GM12878 (cell line): ENCODE results near the gene BPIFB3. TPM values are rescaled to one million over a fixed set of nuclear protein-coding genes. Genes with fewer than 3 reads are reported as not detected.

Source experiments
- ATAC-seq: fragments of 200-7000 bp; cut with Tn5 transposase; 3 replicates; pipeline ENCODE4 v1.9.1; 2020; ENCODE audit warnings: mild to moderate bottlenecking, moderate library complexity
- BruUV-seq: library from RNA; stranded (reverse); fragments of 400-500 nt; replicated peaks from 2 replicates; lab custom pipeline; 2021; lab: Mats Ljungman, UMichigan
- CTCF ChIA-PET: fragments of 300-600 bp; sonication (Branson Sonifier 250); formaldehyde crosslinking; extraction: SDS; loops from one replicate; lab custom pipeline; 2021; ENCODE audit warnings: inconsistent platforms; lab: Yijun Ruan, JAX
- POLR2A ChIA-PET: fragments of 350-600 bp; formaldehyde crosslinking; extraction: SDS; loops from one replicate; lab custom pipeline; 2021; ENCODE audit warnings: inconsistent platforms; lab: Charles Lee
- RAD21 ChIA-PET: fragments of 300-600 bp; sonication (Branson Sonifier 250); formaldehyde crosslinking; loops from one replicate; lab custom pipeline; 2023; ENCODE audit warnings: antibody characterized with exemption; ENCODE audit not compliant: unreplicated experiment; lab: Charles Lee
- SMC1A ChIA-PET: fragments of 300-600 bp; sonication (Branson Sonifier 250); formaldehyde crosslinking; loops from one replicate; lab custom pipeline; 2023; ENCODE audit not compliant: unreplicated experiment, uncharacterized antibody; lab: Charles Lee
- DNase-seq: peaks from one replicate; pipeline ENCODE4 v3.0.0-alpha.2; 2011; ENCODE audit warnings: low read depth, low spot score
- FAIRE-seq: peaks from 3 replicates; lab custom pipeline; 2011; peaks lifted over from hg19 to GRCh38; lab: Jason Lieb, UNC
- H2AFZ ChIP-seq: 2 replicates; pipeline ENCODE4 v1.6.0; 2011; ENCODE audit warnings: low read depth, low read length, control low read depth; ENCODE audit not compliant: control insufficient read depth
- H3K27ac ChIP-seq: 2 replicates; pipeline ENCODE4 v1.5.1; 2011; ENCODE audit warnings: control low read depth; ENCODE audit not compliant: control insufficient read depth, insufficient read depth
- H3K27me3 ChIP-seq, 2 experiments: replicated peaks in 1 of 2; 2 replicates each; pipeline versions ENCODE4 v1.6.0 to v1.6.1; 2011; ENCODE audit warnings: low read length in 1 of 2; ENCODE audit not compliant: control insufficient read depth in 2 of 2, insufficient read depth in 2 of 2
- H3K36me3 ChIP-seq, 2 experiments: 2 replicates each; pipeline ENCODE4 v1.5.1; 2011; ENCODE audit warnings: low read length in 1 of 2; ENCODE audit not compliant: control insufficient read depth in 2 of 2, insufficient read depth in 2 of 2
- H3K4me1 ChIP-seq: 2 replicates; pipeline ENCODE4 v1.6.1; 2011; ENCODE audit warnings: mild to moderate bottlenecking, low read length, moderate library complexity, mixed read lengths; ENCODE audit not compliant: control insufficient read depth, insufficient read depth
- H3K4me2 ChIP-seq: 2 replicates; pipeline ENCODE4 v1.6.0; 2011; ENCODE audit warnings: control low read depth; ENCODE audit not compliant: control insufficient read depth, insufficient read depth
- H3K4me3 ChIP-seq: fragments of 200-600 bp; sonication (generic); 2 replicates; pipeline ENCODE4 v1.5.1; 2016
- H3K79me2 ChIP-seq: 2 replicates; pipeline ENCODE4 v1.6.0; 2011; ENCODE audit warnings: low read length; ENCODE audit not compliant: control insufficient read depth, insufficient read depth
- H3K9ac ChIP-seq: 2 replicates; pipeline ENCODE4 v1.8.0; 2011; ENCODE audit warnings: low read length, control low read depth, mixed read lengths; ENCODE audit not compliant: control insufficient read depth, insufficient read depth
- H3K9me3 ChIP-seq: replicated peaks from 3 replicates; pipeline ENCODE4 v1.5.1; 2011; ENCODE audit warnings: mild to moderate bottlenecking, low read length; ENCODE audit not compliant: control insufficient read depth, insufficient read depth
- H4K20me1 ChIP-seq: 2 replicates; pipeline ENCODE4 v1.6.0; 2011; ENCODE audit not compliant: control insufficient read depth, insufficient read depth
- CHD1 ChIP-seq: IDR thresholded peaks from 2 replicates; pipeline ENCODE4 v1.6.1; 2012; ENCODE audit warnings: low read depth, low read length, improper control_type of control experiment
- CHD2 ChIP-seq: IDR thresholded peaks from 2 replicates; pipeline ENCODE4 v1.6.1; 2011; ENCODE audit warnings: low read depth, low read length, improper control_type of control experiment, borderline replicate concordance
- EZH2 ChIP-seq: IDR thresholded peaks from 2 replicates; pipeline ENCODE4 v1.6.1; 2012; ENCODE audit warnings: low read depth, mild to moderate bottlenecking, control low read depth, inconsistent platforms, low read length, borderline replicate concordance; ENCODE audit not compliant: control insufficient read depth
- KDM1A ChIP-seq: fragments of 200-600 bp; sonication (generic); IDR thresholded peaks from 2 replicates; pipeline ENCODE4 v1.6.1; 2016; ENCODE audit warnings: borderline replicate concordance
- NFYA ChIP-seq: IDR thresholded peaks from 2 replicates; pipeline ENCODE4 v1.6.1; 2011; ENCODE audit warnings: low read depth, mild to moderate bottlenecking, low read length, improper control_type of control experiment, borderline replicate concordance
- PAX5 ChIP-seq: IDR thresholded peaks from 2 replicates; pipeline ENCODE4 v1.6.1; 2011; ENCODE audit warnings: low read depth, low read length, borderline replicate concordance
- RAD51 ChIP-seq: fragments of 450-650 bp; IDR thresholded peaks from 2 replicates; pipeline ENCODE4 v1.6.1; 2016; ENCODE audit warnings: moderate library complexity, mild to moderate bottlenecking, inconsistent platforms
- RFX5 ChIP-seq: IDR thresholded peaks from 2 replicates; pipeline ENCODE4 v1.6.1; 2011; ENCODE audit warnings: low read depth, low read length, improper control_type of control experiment
- SIX5 ChIP-seq: IDR thresholded peaks from 2 replicates; pipeline ENCODE4 v1.6.1; 2011; ENCODE audit warnings: mild to moderate bottlenecking, low read depth, low read length, moderate library complexity; ENCODE audit not compliant: severe bottlenecking
- SMAD5 ChIP-seq: IDR thresholded peaks from 2 replicates; pipeline ENCODE4 v1.6.1; 2016; ENCODE audit warnings: antibody characterized with exemption, low read depth
- SREBF2 ChIP-seq: IDR thresholded peaks from 2 replicates; pipeline ENCODE4 v1.6.1; 2012; ENCODE audit warnings: mild to moderate bottlenecking, low read length
- TCF3 ChIP-seq: IDR thresholded peaks from 2 replicates; pipeline ENCODE4 v1.6.1; 2012; ENCODE audit warnings: low read depth, mild to moderate bottlenecking, low read length, borderline replicate concordance; ENCODE audit not compliant: insufficient read depth
- TCF7 ChIP-seq: IDR thresholded peaks from 2 replicates; pipeline ENCODE4 v1.6.1; 2014; ENCODE audit warnings: antibody characterized with exemption, borderline replicate concordance
- WGBS: methylation state at CpG from one replicate; pipeline ENCODE4 v1.1.6; 2016; ENCODE audit warnings: low lambda C conversion rate; ENCODE audit not compliant: insufficient replicate concordance, insufficient coverage; ENCODE audit errors: missing lambda C conversion rate; 5-methylcytosine and 5-hydroxymethylcytosine counted together
- in situ Hi-C: fragments of 300-500 bp; cut with MboI; formaldehyde crosslinking; loops from 9 replicates; pipeline ENCODE4 v1.14.3; 2018; ENCODE audit warnings: mixed read lengths
- intact Hi-C: fragments of 100-400 bp; cut with micrococcal nuclease; formaldehyde crosslinking; loops from one replicate; pipeline ENCODE4 v1.14.2; 2022; ENCODE audit not compliant: unreplicated experiment
- polyA plus RNA-seq, 11 experiments: library from polyadenylated mRNA; depleted of rRNA in 4 of 11; unstranded in 6 of 11; stranded (reverse) in 5 of 11; fragments of >200 nt; fragmentation: Nextera tagmentation in 4 of 11; fragmentation: Illumina TruSeq in 1 of 11; extraction: Ambion mirVana in 4 of 11; extraction: Trizol in 1 of 11; gene quantifications; 1 replicate in 1 of 11; 2 replicates in 10 of 11; pipeline versions ENCODE4 v1.2.1 to v1.2.3, GENCODE V29; 2011 to 2016; ENCODE audit warnings: inconsistent platforms in 2 of 11, missing spikeins in 2 of 11, low read depth in 1 of 11
- total RNA-seq, 4 experiments: library from RNA; depleted of rRNA in 3 of 4; stranded (reverse); fragments of >200 nt in 3 of 4; fragmentation: Illumina TruSeq in 1 of 4; extraction: Trizol in 1 of 4; gene quantifications; 2 replicates each; pipeline versions ENCODE4 v1.2.1 to v1.2.3, GENCODE V29; 2013 to 2021
- TF ChIP-seq, protein P1 (sequence below): IDR thresholded peaks from 2 replicates; pipeline ENCODE4 v1.6.1; 2011; ENCODE audit warnings: borderline replicate concordance, low read depth, mild to moderate bottlenecking, moderate library complexity, low read length; ENCODE audit not compliant: insufficient read depth, poor library complexity, severe bottlenecking
- TF ChIP-seq, protein P2 (sequence below): IDR thresholded peaks from 2 replicates; pipeline ENCODE4 v1.6.1; 2012; ENCODE audit warnings: improper control_type of control experiment, low read depth, low read length; ENCODE audit not compliant: insufficient replicate concordance

BPIFB3 gene
- total and polyA plus RNA-seq, 10 of the 15 experiments (the other 5 are each of a cell fraction or from before 2014, with no cell fraction given), result not detected

GRCh38 chr20:33015700-33016580, 37.8 kb upstream of the BPIFB3 start:
- H3K79me2 ChIP-seq, result no peaks in the 10 kb centered on the region
- DNase-seq, result no peak
- no peak overlapping the region for H3K4me2 ChIP-seq
- H2AFZ ChIP-seq, result no peak overlapping the region
- BruUV-seq, result no TSS peak
- no peak for FAIRE-seq
- no peak overlapping the region for H3K27ac ChIP-seq
- no peaks in the 10 kb centered on the region for H3K9me3 ChIP-seq
- ChIA-PET CTCF (no interaction called here), SMC1A (no interaction called here), RAD21 (no interaction called here), POLR2A (no interaction called here)
- peaks cover 0 to 1% of the 10 kb centered on the region in 2 experiments; a peak in 3 of 4 replicates for H3K27me3 ChIP-seq
- in situ Hi-C loops, result no loop called here
- no peak for TF ChIP-seq EZH2
- no peak for TF ChIP-seq SREBF2
- TF ChIP-seq RFX5, result no peak
- TF ChIP-seq RAD51, result no peak
- TF ChIP-seq, protein P1, sequence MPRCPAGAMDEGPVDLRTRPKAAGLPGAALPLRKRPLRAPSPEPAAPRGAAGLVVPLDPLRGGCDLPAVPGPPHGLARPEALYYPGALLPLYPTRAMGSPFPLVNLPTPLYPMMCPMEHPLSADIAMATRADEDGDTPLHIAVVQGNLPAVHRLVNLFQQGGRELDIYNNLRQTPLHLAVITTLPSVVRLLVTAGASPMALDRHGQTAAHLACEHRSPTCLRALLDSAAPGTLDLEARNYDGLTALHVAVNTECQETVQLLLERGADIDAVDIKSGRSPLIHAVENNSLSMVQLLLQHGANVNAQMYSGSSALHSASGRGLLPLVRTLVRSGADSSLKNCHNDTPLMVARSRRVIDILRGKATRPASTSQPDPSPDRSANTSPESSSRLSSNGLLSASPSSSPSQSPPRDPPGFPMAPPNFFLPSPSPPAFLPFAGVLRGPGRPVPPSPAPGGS, result no peak
- TF ChIP-seq SIX5, result no peak
- no peak for TF ChIP-seq PAX5
- no peak for TF ChIP-seq KDM1A
- no peak for TF ChIP-seq SMAD5
- TF ChIP-seq CHD2, result no peak
- TF ChIP-seq TCF7, result no peak
- TF ChIP-seq CHD1, result no peak
- no peak for TF ChIP-seq TCF3
- TF ChIP-seq, protein P2, sequence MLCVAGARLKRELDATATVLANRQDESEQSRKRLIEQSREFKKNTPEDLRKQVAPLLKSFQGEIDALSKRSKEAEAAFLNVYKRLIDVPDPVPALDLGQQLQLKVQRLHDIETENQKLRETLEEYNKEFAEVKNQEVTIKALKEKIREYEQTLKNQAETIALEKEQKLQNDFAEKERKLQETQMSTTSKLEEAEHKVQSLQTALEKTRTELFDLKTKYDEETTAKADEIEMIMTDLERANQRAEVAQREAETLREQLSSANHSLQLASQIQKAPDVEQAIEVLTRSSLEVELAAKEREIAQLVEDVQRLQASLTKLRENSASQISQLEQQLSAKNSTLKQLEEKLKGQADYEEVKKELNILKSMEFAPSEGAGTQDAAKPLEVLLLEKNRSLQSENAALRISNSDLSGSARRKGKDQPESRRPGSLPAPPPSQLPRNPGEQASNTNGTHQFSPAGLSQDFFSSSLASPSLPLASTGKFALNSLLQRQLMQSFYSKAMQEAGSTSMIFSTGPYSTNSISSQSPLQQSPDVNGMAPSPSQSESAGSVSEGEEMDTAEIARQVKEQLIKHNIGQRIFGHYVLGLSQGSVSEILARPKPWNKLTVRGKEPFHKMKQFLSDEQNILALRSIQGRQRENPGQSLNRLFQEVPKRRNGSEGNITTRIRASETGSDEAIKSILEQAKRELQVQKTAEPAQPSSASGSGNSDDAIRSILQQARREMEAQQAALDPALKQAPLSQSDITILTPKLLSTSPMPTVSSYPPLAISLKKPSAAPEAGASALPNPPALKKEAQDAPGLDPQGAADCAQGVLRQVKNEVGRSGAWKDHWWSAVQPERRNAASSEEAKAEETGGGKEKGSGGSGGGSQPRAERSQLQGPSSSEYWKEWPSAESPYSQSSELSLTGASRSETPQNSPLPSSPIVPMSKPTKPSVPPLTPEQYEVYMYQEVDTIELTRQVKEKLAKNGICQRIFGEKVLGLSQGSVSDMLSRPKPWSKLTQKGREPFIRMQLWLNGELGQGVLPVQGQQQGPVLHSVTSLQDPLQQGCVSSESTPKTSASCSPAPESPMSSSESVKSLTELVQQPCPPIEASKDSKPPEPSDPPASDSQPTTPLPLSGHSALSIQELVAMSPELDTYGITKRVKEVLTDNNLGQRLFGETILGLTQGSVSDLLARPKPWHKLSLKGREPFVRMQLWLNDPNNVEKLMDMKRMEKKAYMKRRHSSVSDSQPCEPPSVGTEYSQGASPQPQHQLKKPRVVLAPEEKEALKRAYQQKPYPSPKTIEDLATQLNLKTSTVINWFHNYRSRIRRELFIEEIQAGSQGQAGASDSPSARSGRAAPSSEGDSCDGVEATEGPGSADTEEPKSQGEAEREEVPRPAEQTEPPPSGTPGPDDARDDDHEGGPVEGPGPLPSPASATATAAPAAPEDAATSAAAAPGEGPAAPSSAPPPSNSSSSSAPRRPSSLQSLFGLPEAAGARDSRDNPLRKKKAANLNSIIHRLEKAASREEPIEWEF, result no peak
- TF ChIP-seq NFYA, result no peak
- 13% methylated on average over 15 of the region's 15 CpGs for WGBS
- no peaks in the 10 kb centered on the region for H3K36me3 ChIP-seq
- H3K4me3 ChIP-seq, result no peak overlapping the region
- H3K9ac ChIP-seq, result no peak overlapping the region
- H4K20me1 ChIP-seq, result no peaks in the 10 kb centered on the region
- intact Hi-C loops, result no loop called here
- ATAC-seq, result no peak
- no peaks in the 10 kb centered on the region for H3K4me1 ChIP-seq
